NCI-H1048 (cell line): ENCODE results near the gene PSMD6.
A peak's percentile ranks its signal among the peaks of the same experiment; 100 is the strongest.

Experiments used
- DNase-seq: peaks from one replicate; lab custom pipeline; 2025; lab: John Stamatoyannopoulos, UW

PSMD6 gene

GRCh38 chr3:64046592-64046991 is 23.3 kb upstream of the PSMD6 start:
- DNase-seq = no peak

GRCh38 chr3:64042952-64043351 is 19.7 kb upstream of the PSMD6 start:
- no peak for DNase-seq

- no peak for DNase-seq
These were observed 16.9 kb upstream of the PSMD6 start for GRCh38 chr3:64039981-64040733.

GRCh38 chr3:64039332-64039731 is 16.0 kb upstream of the PSMD6 start:
- no peak for DNase-seq

- no peak for DNase-seq
These were observed 15.0 kb upstream of the PSMD6 start for GRCh38 chr3:64038253-64038767.

GRCh38 chr3:64037084-64037483 is 13.8 kb upstream of the PSMD6 start:
- no peak for DNase-seq

- DNase-seq = no peak
These were observed 9.8 kb upstream of the PSMD6 start for GRCh38 chr3:64033069-64033468.

GRCh38 chr3:64031540-64032508 is 8.5 kb upstream of the PSMD6 start:
- DNase-seq = no peak

- DNase-seq = peak; percentile 49
These were observed 7.4 kb upstream of the PSMD6 start for GRCh38 chr3:64030741-64031140.

- no peak for DNase-seq
These were observed 6.0 kb upstream of the PSMD6 start for GRCh38 chr3:64029287-64029686.

GRCh38 chr3:64028754-64029153 is 5.5 kb upstream of the PSMD6 start:
- no peak for DNase-seq

GRCh38 chr3:64027658-64028057 is 4.4 kb upstream of the PSMD6 start:
- no peak for DNase-seq

- DNase-seq = no peak
These were observed 3.1 kb upstream of the PSMD6 start for GRCh38 chr3:64026346-64026745.

- DNase-seq = no peak
These were observed 548 bp upstream of the PSMD6 start for GRCh38 chr3:64023861-64024223.

- DNase-seq = no peak
These were observed 675 bp downstream of the PSMD6 start for GRCh38 chr3:64022451-64023186.

- no peak for DNase-seq
These were observed 1.4 kb downstream of the PSMD6 start for GRCh38 chr3:64021922-64022321.

- no peak for DNase-seq
These were observed 3.4 kb downstream of the PSMD6 start for GRCh38 chr3:64019879-64020278.

GRCh38 chr3:64019271-64019670 is 4.0 kb downstream of the PSMD6 start:
- no peak for DNase-seq

GRCh38 chr3:64016941-64017620 is 6.2 kb downstream of the PSMD6 start:
- no peak for DNase-seq

- no peak for DNase-seq
These were observed 11.6 kb downstream of the PSMD6 start for GRCh38 chr3:64011685-64012084.

- no peak for DNase-seq
These were observed 13.1 kb downstream of the PSMD6 start for GRCh38 chr3:64010199-64010598.

- DNase-seq = no peak
These were observed 13.8 kb downstream of the PSMD6 start for GRCh38 chr3:64009528-64009927.
